Adrenal gland (tissue), 5 donors: ENCODE measurements around the gene SAMD4A.

Experiments used
- CTCF ChIP-seq, 6 experiments: fragments of 450-650 bp in 4 of 6; fragments of 200-600 bp in 2 of 6; sonication (generic) in 1 of 6; IDR thresholded peaks; 1 replicate in 5 of 6; 2 replicates in 1 of 6; pipeline versions ENCODE4 v1.5.1 to v1.8.0; 2016 to 2021; ENCODE audit warnings: antibody characterized with exemption in 6 of 6, mild to moderate bottlenecking in 2 of 6, moderate library complexity in 1 of 6
- POLR2A ChIP-seq, 2 donors: fragments of 450-650 bp; IDR thresholded peaks; one replicate each; pipeline ENCODE4 v1.6.1; 2017; ENCODE audit warnings: antibody characterized with exemption in 2 of 2, mild to moderate bottlenecking in 2 of 2, moderate library complexity in 1 of 2
- donor health status: DM: no; HTN: no; CAD: no.

- TF ChIP-seq CTCF (IDR thresholded peaks at IDR 0.05) (no peak), POLR2A (IDR thresholded peaks at IDR 0.05) (no peak)
Observed at GRCh38 chr14:54807881-54808280, 241.0 kb downstream of the SAMD4A start.
